Activated CD4-positive, alpha-beta T cell treated with anti-CD3 and anti-CD28 coated beads, Interleukin-2, amount 50 U/mL, for 4 hours (primary cell): ENCODE measurements around the gene NKX3-2.
"Not testable (repeated sequence)": the region's sequence is repeated elsewhere in the genome, so short reads cannot be mapped to it uniquely, and the experiment has no call there.

Experiments
- DNase-seq, 2 experiments: peaks; one replicate each; pipeline ENCODE4 v3.0.0-alpha.2; 2020

The NKX3-2 gene

GRCh38 chr4:13543839-13544605 lies at the start of gene NKX3-2:
Gene NKX3-2 (minus strand): TSS chr4:13544508. CDS start chr4:13544414, 94 bp downstream.
- DNase-seq, result no peak

DNA sequence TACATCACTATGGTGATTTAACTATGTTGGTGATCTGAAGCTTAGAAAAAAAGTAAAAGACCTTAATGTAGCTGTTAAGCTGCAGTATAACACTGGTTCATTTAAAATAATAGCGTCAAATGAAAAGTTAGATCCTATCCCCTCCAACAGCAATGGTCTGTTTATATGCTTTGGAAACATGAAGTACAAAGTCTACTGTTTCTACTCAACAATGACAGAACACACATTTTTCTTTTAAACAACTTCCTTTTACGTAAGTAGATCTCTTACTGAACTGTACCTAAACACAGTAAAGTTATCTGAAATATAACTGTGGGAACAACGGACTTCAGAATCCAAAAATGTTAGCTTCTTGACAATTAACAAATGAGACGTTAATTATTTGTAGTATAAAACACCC lies 47.9 kb upstream of the NKX3-2 start:
- no peak for DNase-seq

GRCh38 chr4:13590766-13591165 lies 46.5 kb upstream of the NKX3-2 start:
- DNase-seq, result no peak

- no peak for DNase-seq
Measured at GRCh38 chr4:13588954-13589353, 44.6 kb upstream of the NKX3-2 start.

DNA sequence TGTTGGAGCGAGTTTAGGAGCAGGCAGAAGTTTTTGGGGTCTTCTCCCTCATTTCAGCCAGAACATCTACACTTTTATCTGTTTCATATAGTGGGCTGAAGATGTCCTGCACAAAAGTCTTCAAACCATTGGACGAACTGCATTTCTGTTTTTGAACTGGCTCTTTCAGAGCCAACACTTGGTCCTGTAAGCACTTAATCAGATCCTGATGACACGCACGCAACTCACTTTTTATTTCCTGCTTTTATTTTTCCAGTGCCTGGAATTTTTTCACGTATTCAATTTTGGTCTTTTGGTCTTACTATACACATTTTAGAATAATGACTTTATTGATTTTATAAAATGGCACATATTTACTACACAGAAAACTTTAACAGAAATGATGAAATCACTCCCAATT lies 40.2 kb upstream of the NKX3-2 start:
- no peak for DNase-seq

GRCh38 chr4:13580036-13580435 lies 35.7 kb upstream of the NKX3-2 start:
- no peak for DNase-seq

DNA sequence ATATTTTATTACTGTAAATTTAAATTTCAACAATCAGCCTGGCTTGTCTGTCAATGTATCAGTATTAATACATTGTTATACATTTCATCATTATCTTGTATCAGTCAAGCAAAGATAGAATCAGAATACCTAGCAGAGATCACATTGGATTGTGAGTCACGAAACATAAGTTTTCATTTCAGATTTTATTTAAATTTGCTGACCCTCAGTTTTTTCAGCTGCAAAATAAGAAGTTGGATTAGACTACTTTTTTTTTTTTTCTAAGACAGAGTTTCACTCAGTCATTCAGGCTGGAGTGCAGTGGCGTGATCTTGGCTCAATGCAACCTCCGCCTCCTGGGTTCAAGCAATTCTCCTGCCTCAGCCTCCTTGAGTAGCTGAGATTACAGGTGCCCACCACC lies 33.4 kb upstream of the NKX3-2 start:
- no peak for DNase-seq

- DNase-seq, result no peak
Measured at GRCh38 chr4:13570916-13571315, 26.6 kb upstream of the NKX3-2 start.

- no peak for DNase-seq
Measured at GRCh38 chr4:13567125-13567524, 22.8 kb upstream of the NKX3-2 start.

GRCh38 chr4:13562876-13563275 lies 18.6 kb upstream of the NKX3-2 start:
- DNase-seq, result no peak

- no peak for DNase-seq
Measured at GRCh38 chr4:13561673-13562072, 17.4 kb upstream of the NKX3-2 start.

DNA sequence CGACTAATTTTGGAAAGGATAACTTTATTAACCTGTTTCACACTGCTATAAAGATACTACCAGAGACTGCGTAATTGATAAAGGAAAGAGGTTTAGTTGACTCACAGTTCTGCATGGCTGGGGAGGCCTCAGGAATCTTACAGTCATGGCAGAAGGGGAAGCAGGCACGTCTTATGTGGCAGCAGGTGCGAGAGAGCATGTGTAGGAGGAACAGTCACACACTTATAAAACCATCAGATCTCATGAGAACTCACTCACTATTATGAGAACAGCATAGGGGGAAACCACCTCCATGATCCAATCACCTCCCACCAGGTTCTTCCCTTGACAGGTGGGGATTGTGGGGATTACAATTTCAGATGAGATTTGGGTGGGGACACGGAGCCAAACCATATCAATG lies 15.8 kb upstream of the NKX3-2 start:
- DNase-seq, result not testable (repeated sequence)

GRCh38 chr4:13559413-13559812 lies 15.1 kb upstream of the NKX3-2 start:
- no peak for DNase-seq

DNA sequence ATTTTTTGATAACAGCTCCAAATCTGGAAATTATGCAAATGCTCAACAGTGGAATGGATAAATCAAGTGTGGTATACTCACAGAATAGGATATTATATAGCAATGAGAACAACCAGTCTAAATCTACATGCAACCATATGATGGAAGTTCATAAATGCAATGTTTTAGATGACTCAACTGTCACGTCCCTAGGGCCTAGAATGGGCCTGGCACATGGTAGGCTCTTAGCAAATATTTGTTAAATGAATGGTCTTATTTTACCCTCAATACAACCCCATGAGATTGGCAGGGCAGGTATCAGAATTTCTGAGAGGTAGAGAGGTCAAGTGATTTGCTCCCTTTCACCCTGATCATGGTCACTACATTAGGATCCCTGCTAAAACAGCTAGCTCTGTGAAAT lies 14.6 kb upstream of the NKX3-2 start:
- DNase-seq, result no peak

DNA sequence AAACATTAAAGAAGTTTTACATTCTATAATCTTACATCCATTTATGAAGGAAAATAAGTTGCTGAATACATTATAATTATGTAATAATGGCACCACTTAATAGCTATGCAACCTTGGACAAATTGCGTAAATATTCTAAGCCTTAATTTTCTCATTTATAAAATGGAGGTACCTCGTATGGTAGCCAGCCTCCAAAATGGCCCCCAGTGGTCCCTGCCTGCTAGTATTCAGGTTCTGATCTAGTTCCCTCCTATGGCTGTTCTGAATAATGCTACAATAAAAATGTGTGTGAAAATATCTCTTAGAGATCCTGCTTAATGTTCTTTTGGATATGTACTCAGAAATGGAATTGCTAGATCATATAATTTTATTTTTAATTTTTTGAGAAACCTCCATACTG lies 11.0 kb upstream of the NKX3-2 start:
- no peak for DNase-seq

DNA sequence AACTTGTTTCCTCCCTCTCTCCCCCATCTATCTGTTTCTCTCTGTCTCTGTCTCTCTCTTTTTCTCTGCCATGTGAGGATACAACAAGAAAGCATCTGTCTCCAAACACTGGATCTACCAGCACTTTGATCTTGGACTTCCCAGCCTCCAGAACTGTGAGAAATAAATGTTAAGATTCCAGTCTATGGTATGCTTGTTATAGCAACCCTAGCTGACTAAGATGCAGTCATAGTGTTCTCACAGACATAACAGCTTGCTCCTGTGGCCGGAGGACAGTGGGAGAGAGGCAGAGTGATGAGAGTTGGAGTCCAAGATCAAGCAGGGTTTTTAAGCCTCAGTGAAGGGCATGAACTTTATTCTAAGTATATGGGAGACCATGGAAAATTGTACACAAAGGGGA lies 8.8 kb upstream of the NKX3-2 start:
- DNase-seq, result no peak

GRCh38 chr4:13548984-13549546 lies 4.8 kb upstream of the NKX3-2 start:
- DNase-seq, result peak; percentile 77 to 80

DNA sequence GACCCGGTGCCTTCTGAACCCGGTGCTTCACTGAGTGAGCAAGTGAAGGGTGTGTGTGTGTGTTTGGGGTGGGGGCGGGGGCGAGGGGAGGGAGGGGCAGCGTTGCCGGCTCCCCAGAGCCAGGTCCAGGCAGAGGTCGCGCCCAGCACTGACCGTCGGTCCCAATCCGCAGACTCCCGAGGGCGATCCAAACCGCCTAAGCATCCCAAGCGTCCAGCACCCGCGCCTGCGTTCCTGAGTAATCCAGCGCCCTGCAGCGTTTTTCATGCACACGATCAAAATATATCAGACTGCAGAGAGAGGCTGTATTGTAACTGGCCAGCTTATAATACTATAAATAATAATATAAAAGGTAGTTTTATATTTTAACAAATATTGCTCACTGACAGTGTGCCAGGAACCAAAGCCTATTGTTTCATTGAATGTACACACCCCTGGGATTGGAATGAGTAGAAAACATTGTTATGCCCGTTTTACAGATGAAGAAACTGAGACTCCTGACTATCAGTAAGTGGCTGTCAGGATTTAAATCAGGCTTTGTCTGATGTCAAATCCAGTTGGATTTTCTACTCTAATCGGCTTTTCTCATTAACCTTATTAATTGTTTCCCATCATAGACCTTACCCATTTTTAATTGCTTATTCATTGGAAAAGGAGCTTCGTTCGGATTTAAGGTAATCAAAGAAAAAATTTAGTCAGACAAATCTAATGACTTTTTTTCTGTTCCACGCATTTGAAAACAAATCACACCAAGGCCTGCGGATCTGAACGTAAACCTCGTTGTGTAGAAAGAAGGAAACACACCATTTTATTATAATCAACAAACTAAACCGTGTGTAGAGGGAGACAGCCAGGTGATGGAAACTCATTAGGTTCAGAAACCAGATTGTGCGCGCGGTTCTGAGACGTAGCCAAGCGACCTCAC lies 4.0 kb upstream of the NKX3-2 start:
- DNase-seq, result no peak

- no peak for DNase-seq
Measured at GRCh38 chr4:13547485-13548041, 3.3 kb upstream of the NKX3-2 start.

- no peak for DNase-seq
Measured at GRCh38 chr4:13546941-13547484, 2.7 kb upstream of the NKX3-2 start.

DNA sequence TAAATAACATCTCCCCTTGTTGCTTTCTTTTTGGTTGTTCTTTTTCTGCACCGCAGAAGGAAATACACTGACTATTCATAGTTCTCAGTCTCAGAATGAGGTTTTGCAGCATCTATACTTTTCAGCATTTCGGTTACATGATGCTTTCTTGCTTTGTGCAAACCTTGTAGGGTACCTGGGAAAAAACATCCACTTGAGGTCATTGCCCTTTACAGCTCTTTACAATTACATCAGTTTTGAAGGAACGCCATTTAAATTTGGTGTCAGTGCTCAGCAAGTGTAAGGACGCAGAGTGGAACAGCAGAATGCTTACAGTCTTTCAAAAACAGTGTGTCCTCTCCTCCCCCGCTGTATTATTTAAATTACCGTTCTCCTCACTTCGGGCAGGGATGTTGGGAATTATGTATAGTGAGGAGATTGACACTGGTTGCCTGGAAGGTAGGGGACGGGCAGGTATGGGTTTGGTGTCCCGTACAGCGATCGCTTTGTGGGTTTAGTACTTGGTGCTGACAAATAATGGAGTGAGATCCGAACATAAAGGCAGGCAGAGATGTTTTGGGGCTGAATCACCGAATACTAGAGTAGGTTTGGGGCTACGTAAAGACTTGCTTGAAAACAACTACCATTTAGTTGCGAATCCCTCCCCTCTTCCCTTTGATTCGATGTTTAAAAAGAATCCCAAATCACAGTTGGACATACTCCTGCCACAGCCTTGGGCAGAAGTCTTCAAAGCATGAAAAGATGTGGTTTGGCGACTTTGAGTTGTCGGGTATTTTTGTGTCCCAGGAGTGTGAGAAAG lies 2.0 kb upstream of the NKX3-2 start:
- no peak for DNase-seq

DNA sequence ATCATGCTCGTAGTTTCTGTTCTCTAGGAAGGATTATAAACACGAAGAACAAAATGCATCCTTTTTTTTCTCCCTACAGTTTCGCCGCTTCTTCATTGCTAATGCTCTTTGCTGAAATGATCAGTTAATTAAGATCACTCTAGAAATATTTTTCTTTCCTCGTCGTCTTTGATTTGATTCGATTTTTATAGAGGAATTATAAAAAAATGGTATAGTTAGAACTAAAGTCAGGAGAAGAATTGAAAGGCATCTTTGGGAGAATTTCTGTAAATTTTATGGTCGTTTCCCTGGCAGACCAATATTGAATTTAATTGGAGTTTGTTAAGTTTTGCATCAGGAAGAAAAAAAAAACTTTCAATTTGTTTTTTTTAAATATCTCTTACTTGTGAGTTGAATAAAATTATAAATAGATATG lies 1.1 kb upstream of the NKX3-2 start:
- no peak for DNase-seq
